Adrenal gland (tissue), 12 donors: ENCODE measurements around the gene ANKRD6. TPM values are rescaled to one million over a fixed set of nuclear protein-coding genes. Genes with fewer than 3 reads are reported as not detected.

Experiments used
- DNase-seq, 7 donors: peaks; one replicate each; pipeline ENCODE4 v3.0.0-alpha.2; 2019 to 2020
- H3K27ac ChIP-seq, 5 donors: fragments of 200-600 bp; sonication (generic) in 4 of 5; 1 replicate in 3 of 5; 2 replicates in 2 of 5; pipeline versions ENCODE4 v1.5.1 to v1.8.0; 2016 to 2020; ENCODE audit warnings: mild to moderate bottlenecking in 1 of 5
- H3K27me3 ChIP-seq: fragments of 200-600 bp; 2 replicates; pipeline ENCODE4 v1.8.0; 2021
- H3K36me3 ChIP-seq, 2 donors: fragments of 200-600 bp; replicated peaks in 1 of 2; 1 replicate in 1 of 2; 2 replicates in 1 of 2; pipeline versions ENCODE4 v1.5.1 to v1.8.0; 2018 to 2022
- H3K4me1 ChIP-seq, 2 donors: fragments of 200-600 bp; replicated peaks in 1 of 2; 1 replicate in 1 of 2; 2 replicates in 1 of 2; pipeline versions ENCODE4 v1.5.1 to v1.8.0; 2018 to 2021
- H3K4me3 ChIP-seq, 4 donors: fragments of 200-600 bp; sonication (generic) in 3 of 4; one replicate each; pipeline ENCODE4 v1.5.1; 2016 to 2018
- H3K9me3 ChIP-seq, 3 donors: fragments of 200-600 bp; sonication (generic) in 1 of 3; replicated peaks in 1 of 3; 1 replicate in 2 of 3; 2 replicates in 1 of 3; pipeline versions ENCODE4 v1.5.1 to v1.8.0; 2016 to 2021
- CTCF ChIP-seq, 6 experiments: fragments of 450-650 bp in 4 of 6; fragments of 200-600 bp in 2 of 6; sonication (generic) in 1 of 6; IDR thresholded peaks; 1 replicate in 5 of 6; 2 replicates in 1 of 6; pipeline versions ENCODE4 v1.5.1 to v1.8.0; 2016 to 2021; ENCODE audit warnings: antibody characterized with exemption in 6 of 6, mild to moderate bottlenecking in 2 of 6, moderate library complexity in 1 of 6
- POLR2A ChIP-seq, 2 donors: fragments of 450-650 bp; IDR thresholded peaks; one replicate each; pipeline ENCODE4 v1.6.1; 2017; ENCODE audit warnings: antibody characterized with exemption in 2 of 2, mild to moderate bottlenecking in 2 of 2, moderate library complexity in 1 of 2
- WGBS, 4 donors: extraction: QIAGEN DNeasy Blood & Tissue Kit in 2 of 4; methylation state at CpG; one replicate each; pipeline versions ENCODE4 v1.1.5 to v1.1.7; 2013 to 2017; 5-methylcytosine and 5-hydroxymethylcytosine counted together
- intact Hi-C, 2 donors: fragments of 100-400 bp; cut with DNase I; formaldehyde crosslinking; loops; one replicate each; pipeline versions ENCODE4 v1.14.1 to v1.15.0; 2022 to 2023
- polyA plus RNA-seq, 3 donors: library from polyadenylated mRNA; stranded (reverse); fragments of 200-250 nt in 2 of 3; fragments of 350-450 nt in 1 of 3; fragmentation: Illumina TruSeq in 1 of 3; extraction: RNeasy Lipid Tissue Mini Kit (QIAGEN cat#74804) in 1 of 3; gene quantifications; one replicate each; pipeline ENCODE4 v1.2.3, GENCODE V29; 2013 to 2014
- small RNA-seq, 2 donors: library from RNA; depleted of rRNA; stranded (forward); fragments of <200 nt; gene quantifications; one replicate each; pipeline ENCODE3, GENCODE V24; 2016
- total RNA-seq, 9 donors: library from RNA; depleted of rRNA in 4 of 9; stranded (reverse); fragments of >200 nt in 4 of 9; fragments of 120-200 nt in 1 of 9; fragmentation: NEBNext Ultra II Directional in 1 of 9; extraction: Animal tissue kit (Norgen Biotek cat#: 25700) in 1 of 9; gene quantifications; one replicate each; pipeline versions ENCODE4 v1.1.0 to v1.2.4, GENCODE V29; 2013 to 2023
- donor health status: healthy with polysubstance abuse.
- donor health status: Bipolar disorder and iron deficiency.
- donor health status: DM: yes; HTN: yes; CAD: no.
- donor health status: DM: no; HTN: no; CAD: no.
- donor health status: DM: no; HTN: no; CAD: no.
- donor health status: DM: yes; HTN: yes; CAD: no.

Gene ANKRD6
- total and polyA plus RNA-seq, 12 donors = 2.8 to 16.6 (median 7.7) TPM

- DNase-seq = no peak
- Histone ChIP-seq H3K4me3 (no peak overlapping the region), H3K9me3 (no peaks in the 10 kb centered on the region), H3K4me1 (no peaks in the 10 kb centered on the region), H3K27me3 (no peaks in the 10 kb centered on the region), H3K36me3 (peaks cover 0 to 85% of the 10 kb centered on the region in 2 donors), H3K27ac (no peak overlapping the region)
- WGBS, 4 donors = 77 to 90% (median 81%) methylated on average over 6 to 7 of the region's 7 CpGs
- TF ChIP-seq POLR2A (IDR thresholded peaks at IDR 0.05) (no peak), CTCF (IDR thresholded peaks at IDR 0.05) (no peak)
- intact Hi-C loops = no loop called here
These were observed 247.6 kb downstream of the ANKRD6 start for GRCh38 chr6:89680551-89680950.

- H3K36me3 ChIP-seq = peaks cover 0 to 87% of the 10 kb centered on the region in 2 donors
- 83 to 91% (median 90%) methylated on average over 10 of the region's 10 CpGs for WGBS, 4 donors
- no peaks in the 10 kb centered on the region for H3K9me3 ChIP-seq
- no peak overlapping the region for H3K4me3 ChIP-seq
- intact Hi-C loops = no loop called here
- TF ChIP-seq CTCF (IDR thresholded peaks at IDR 0.05) = no peak
- no peak for TF ChIP-seq POLR2A (IDR thresholded peaks at IDR 0.05)
- no peak for DNase-seq
- H3K4me1 ChIP-seq = no peaks in the 10 kb centered on the region
- no peaks in the 10 kb centered on the region for H3K27me3 ChIP-seq
- H3K27ac ChIP-seq = no peak overlapping the region
These were observed 249.1 kb downstream of the ANKRD6 start for GRCh38 chr6:89681983-89682564.

GRCh38 chr6:89682991-89683390 is 250.0 kb downstream of the ANKRD6 start:
- Histone ChIP-seq H3K4me1 (no peaks in the 10 kb centered on the region), H3K27me3 (no peaks in the 10 kb centered on the region), H3K36me3 (peaks cover 0 to 87% of the 10 kb centered on the region in 2 donors), H3K9me3 (no peaks in the 10 kb centered on the region), H3K4me3 (no peak overlapping the region), H3K27ac (no peak overlapping the region)
- TF ChIP-seq POLR2A (IDR thresholded peaks at IDR 0.05) = no peak
- TF ChIP-seq CTCF (IDR thresholded peaks at IDR 0.05) = no peak
- intact Hi-C loops = no loop called here
- DNase-seq = no peak
- WGBS, 4 donors = 92 to 100% (median 97%) methylated on average over 1 of the region's 1 CpG

Small RNAs within 50 kb of the gene (small RNA-seq; reads per million reads assigned to genes)
- 0 reads per million in 2 donors for gene RN7SL11P

Other genes with a start within 250 kb of the ANKRD6 start
- under 1 TPM in 1 of 9 donors, not detected in 8; 0.06 TPM for gene GABRR1, start 215.8 kb upstream of the ANKRD6 start, total RNA-seq
- gene GABRR1, start 215.8 kb upstream of the ANKRD6 start, polyA plus RNA-seq = not detected
- 1 to 10 TPM in 1 of 9 donors, under 1 TPM in 6, not detected in 2; 0.44 to 2.4 (median 0.80) TPM for gene GABRR2, start 117.9 kb upstream of the ANKRD6 start, total RNA-seq
- under 1 TPM; 0.17 to 0.48 (median 0.42) TPM for gene GABRR2, start 117.9 kb upstream of the ANKRD6 start, polyA plus RNA-seq
- 10 to 100 TPM; 27.9 to 55.4 (median 38.0) TPM for gene UBE2J1, start 80.4 kb upstream of the ANKRD6 start, total RNA-seq
- gene UBE2J1, start 80.4 kb upstream of the ANKRD6 start, polyA plus RNA-seq = 10 to 100 TPM; 18.4 to 65.6 (median 22.4) TPM
- gene RRAGD, start 20.9 kb upstream of the ANKRD6 start, total RNA-seq = 10 to 100 TPM; 18.8 to 42.1 (median 36.5) TPM
- gene RRAGD, start 20.9 kb upstream of the ANKRD6 start, polyA plus RNA-seq = 10 to 100 TPM in 1 of 3 donors, 1 to 10 TPM in 2; 4.8 to 26.2 (median 9.2) TPM
- gene LYRM2, start 205.6 kb downstream of the ANKRD6 start, total RNA-seq = 10 to 100 TPM; 22.7 to 68.2 (median 44.7) TPM
- 10 to 100 TPM; 10.2 to 97.7 (median 14.7) TPM for gene LYRM2, start 205.6 kb downstream of the ANKRD6 start, polyA plus RNA-seq